ENCODE measurements around the gene EVL.

Gene EVL

GRCh38 chr14:100067481-100067880, 2.3 kb downstream of the EVL start:
- no peak for DNase-seq

GRCh38 chr14:100067971-100068959, 3.0 kb downstream of the EVL start:
- DNase-seq: peak; percentile 83

GRCh38 chr14:100069161-100069800, 4.1 kb downstream of the EVL start:
- no peak for DNase-seq

GRCh38 chr14:100070310-100070709, 5.1 kb downstream of the EVL start:
- no peak for DNase-seq

- no peak for DNase-seq
Measured at GRCh38 chr14:100071545-100071944, 6.3 kb downstream of the EVL start.

- DNase-seq: peak; percentile 63
Measured at GRCh38 chr14:100072783-100073346, 7.6 kb downstream of the EVL start.

GRCh38 chr14:100073576-100074430, 8.6 kb downstream of the EVL start:
- peak; percentile 34 for DNase-seq

GRCh38 chr14:100074431-100075100, 9.3 kb downstream of the EVL start:
- no peak for DNase-seq

- no peak for DNase-seq
Measured at GRCh38 chr14:100075681-100076080, 10.5 kb downstream of the EVL start.

GRCh38 chr14:100076133-100076532, 10.9 kb downstream of the EVL start:
- peak; percentile 51 for DNase-seq

- no peak for DNase-seq
Measured at GRCh38 chr14:100076606-100077005, 11.4 kb downstream of the EVL start.

GRCh38 chr14:100077441-100077840, 12.2 kb downstream of the EVL start:
- DNase-seq: no peak

- DNase-seq: no peak
Measured at GRCh38 chr14:100078216-100078803, 13.1 kb downstream of the EVL start.

- peak; percentile 64 for DNase-seq
Measured at GRCh38 chr14:100078997-100079725, 13.9 kb downstream of the EVL start.

GRCh38 chr14:100079726-100080005, 14.4 kb downstream of the EVL start:
- DNase-seq: no peak

- DNase-seq: no peak
Measured at GRCh38 chr14:100080206-100080605, 15.0 kb downstream of the EVL start.

- peak; percentile 34 for DNase-seq
Measured at GRCh38 chr14:100081997-100082625, 16.9 kb downstream of the EVL start.

GRCh38 chr14:100082723-100083122, 17.5 kb downstream of the EVL start:
- no peak for DNase-seq

GRCh38 chr14:100083706-100084105, 18.5 kb downstream of the EVL start:
- DNase-seq: no peak

- no peak for DNase-seq
Measured at GRCh38 chr14:100084591-100084990, 19.4 kb downstream of the EVL start.

GRCh38 chr14:100085462-100085861, 20.2 kb downstream of the EVL start:
- DNase-seq: no peak

Measured in activated naive CD4-positive, alpha-beta T cell treated with anti-CD3 and anti-CD28 coated beads, Interleukin-2, amount 50 U/mL, for 16 hours (primary cell).